Effector memory CD8-positive, alpha-beta T cell (primary cell): ENCODE data around the gene ZNF761.
"Not testable (repeated sequence)": the region's sequence is repeated elsewhere in the genome, so short reads cannot be mapped to it uniquely, and the experiment has no call there.

Source experiments
- ATAC-seq: fragments of 150-1000 bp; cut with Tn5 transposase; replicated peaks from 2 replicates; pipeline ENCODE4 v1.10.0; 2021; ENCODE audit warnings: mild to moderate bottlenecking, moderate library complexity
- DNase-seq, 3 experiments: peaks; one replicate each; pipeline ENCODE4 v3.0.0; 2021
- H3K27ac Mint-ChIP-seq, 2 donors: one replicate each; pipeline ENCODE4 v1.8.0; 2022; ENCODE audit warnings: mild to moderate bottlenecking in 2 of 2, mixed read lengths in 2 of 2, moderate library complexity in 2 of 2
- H3K27me3 Mint-ChIP-seq, 2 donors: one replicate each; pipeline ENCODE4 v1.8.0; 2022; ENCODE audit warnings: mixed read lengths in 2 of 2
- H3K36me3 Mint-ChIP-seq: one replicate; pipeline ENCODE4 v1.8.0; 2022; ENCODE audit warnings: mild to moderate bottlenecking, moderate library complexity, mixed read lengths; ENCODE audit not compliant: insufficient read depth
- H3K4me1 Mint-ChIP-seq, 2 donors: one replicate each; pipeline ENCODE4 v1.8.0; 2022; ENCODE audit warnings: low read depth in 2 of 2, mixed read lengths in 2 of 2
- H3K4me3 Mint-ChIP-seq, 2 donors: one replicate each; pipeline ENCODE4 v1.8.0; 2022; ENCODE audit warnings: mild to moderate bottlenecking in 2 of 2, mixed read lengths in 2 of 2, moderate library complexity in 2 of 2
- H3K9me3 Mint-ChIP-seq, 2 donors: one replicate each; pipeline ENCODE4 v1.8.0; 2022; ENCODE audit warnings: mixed read lengths in 2 of 2

Gene ZNF761

DNA sequence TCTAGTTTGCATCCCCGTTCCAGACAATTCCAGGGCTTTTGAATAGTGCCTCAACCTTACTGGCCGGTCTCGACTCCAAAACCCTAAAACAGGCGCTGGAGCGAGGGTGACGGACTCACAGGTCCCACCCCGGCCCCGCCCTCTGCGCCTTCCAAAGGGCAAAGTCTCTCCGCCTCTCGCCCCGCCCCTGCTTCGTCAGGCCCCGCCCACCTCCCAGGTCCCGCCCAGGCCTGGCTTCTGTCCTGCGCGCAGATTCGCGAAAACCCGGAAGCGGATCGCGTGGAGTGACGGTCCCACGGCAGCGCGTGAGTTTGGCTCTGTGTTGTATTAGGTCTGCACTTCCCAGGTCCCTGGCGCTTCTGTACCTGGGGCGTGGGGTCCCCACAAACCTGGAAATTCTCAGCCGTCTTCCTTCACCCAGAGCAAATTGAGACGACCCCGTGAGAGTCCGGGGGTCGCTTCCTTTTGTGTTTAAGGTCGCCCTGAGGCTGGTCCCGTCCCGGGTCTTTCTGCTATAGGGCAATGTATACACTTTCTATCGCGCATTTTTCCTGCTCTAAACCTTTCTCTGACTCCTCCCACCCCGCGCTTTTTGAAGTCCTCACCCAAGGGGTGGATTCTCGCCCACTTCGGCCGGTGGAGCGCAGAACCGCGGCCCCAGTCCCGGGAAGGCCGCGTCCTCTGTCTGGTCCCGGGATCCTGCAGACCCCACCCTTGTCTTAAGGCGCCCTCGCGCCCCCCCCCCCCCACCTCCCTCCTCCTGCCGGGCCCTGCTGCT, 35.9 kb downstream of the ZNF761 start, which contains the start of gene ZNF813:
Gene ZNF813 (plus strand): TSS at position 249 of the 778 bp plus-strand sequence. CDS start 16,090 bp downstream, outside the sequence.
- peak; percentile 97 for ATAC-seq
- DNase-seq = peak; percentile 91 to 98 (median 91)
- H3K27ac Mint-ChIP-seq = peak within 1 kb of the TSS; percentile 59 to 84
- no peaks in the 10 kb centered on the region for H3K36me3 Mint-ChIP-seq
- peaks cover 10 to 35% of the 10 kb centered on the region in 2 donors for H3K4me1 Mint-ChIP-seq
- peak within 1 kb of the TSS; percentile 84 to 89 for H3K4me3 Mint-ChIP-seq
- peaks cover 10 to 17% of the 10 kb centered on the region in 2 donors for H3K27me3 Mint-ChIP-seq
- H3K9me3 Mint-ChIP-seq = peaks cover 9 to 21% of the 10 kb centered on the region in 2 donors

DNA sequence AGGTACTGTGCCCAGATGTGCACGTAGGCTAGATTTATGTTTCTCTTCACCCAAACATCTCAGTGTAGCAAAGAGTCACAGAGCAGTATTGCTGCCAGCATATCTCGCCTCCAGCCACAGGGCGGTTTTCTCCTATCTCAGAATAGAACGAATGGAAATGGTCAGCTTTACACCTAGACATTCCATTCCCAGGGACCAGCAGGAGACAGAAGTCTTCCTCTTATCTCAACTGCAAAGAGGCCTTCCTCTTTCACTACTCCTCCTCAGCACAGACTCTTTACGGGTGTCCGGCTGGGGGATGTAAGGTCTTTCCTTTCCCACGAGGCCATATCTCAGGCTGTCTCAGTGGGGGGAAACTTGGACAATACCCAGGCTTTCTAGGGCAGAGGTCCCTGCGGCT, 36.8 kb downstream of the ZNF761 start:
- Mint-ChIP-seq H3K9me3 (peaks cover 2 to 12% of the 10 kb centered on the region in 2 donors), H3K4me1 (peaks cover 10 to 37% of the 10 kb centered on the region in 2 donors), H3K27ac (peak overlapping the region in 1 of 2 donors; percentile 84), H3K4me3 (peak overlapping the region; percentile 84 to 89)
- not testable (repeated sequence) for ATAC-seq, H3K27me3 Mint-ChIP-seq, DNase-seq, H3K36me3 Mint-ChIP-seq

DNA sequence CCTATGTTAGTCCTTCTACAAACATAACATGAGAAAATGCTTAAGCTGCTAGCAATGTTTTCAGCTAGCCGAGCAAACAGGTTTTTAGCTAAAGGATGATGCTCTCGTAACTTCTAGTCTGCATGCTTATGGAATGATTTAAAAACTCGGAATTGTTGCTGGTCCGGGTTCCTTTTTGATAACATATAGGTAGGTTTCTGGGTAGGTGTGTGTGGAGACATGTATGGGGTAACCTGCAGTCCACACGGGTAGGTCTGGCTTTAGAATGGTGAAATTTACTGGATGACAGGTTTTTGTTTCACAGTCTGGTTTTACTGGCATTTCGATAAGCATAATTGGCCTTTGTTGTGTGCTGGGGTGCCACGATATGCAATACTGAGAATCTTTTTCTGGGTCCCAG, 40.1 kb downstream of the ZNF761 start:
- H3K27me3 Mint-ChIP-seq = no peaks in the 10 kb centered on the region
- H3K4me1 Mint-ChIP-seq = peaks cover 10 to 32% of the 10 kb centered on the region in 2 donors
- no peak overlapping the region for H3K4me3 Mint-ChIP-seq
- no peak overlapping the region for H3K27ac Mint-ChIP-seq
- peaks cover 0 to 9% of the 10 kb centered on the region in 2 donors for H3K9me3 Mint-ChIP-seq
- ATAC-seq (no peak), DNase-seq (no peak)
- H3K36me3 Mint-ChIP-seq = no peaks in the 10 kb centered on the region

GRCh38 chr19:53474832-53475231, 43.0 kb downstream of the ZNF761 start:
- Mint-ChIP-seq H3K9me3 (peaks cover 0 to 11% of the 10 kb centered on the region in 2 donors), H3K4me1 (peaks cover 0 to 15% of the 10 kb centered on the region in 2 donors)
- H3K4me3 Mint-ChIP-seq, H3K27me3 Mint-ChIP-seq, ATAC-seq, H3K36me3 Mint-ChIP-seq, DNase-seq, H3K27ac Mint-ChIP-seq: not testable (repeated sequence)

DNA sequence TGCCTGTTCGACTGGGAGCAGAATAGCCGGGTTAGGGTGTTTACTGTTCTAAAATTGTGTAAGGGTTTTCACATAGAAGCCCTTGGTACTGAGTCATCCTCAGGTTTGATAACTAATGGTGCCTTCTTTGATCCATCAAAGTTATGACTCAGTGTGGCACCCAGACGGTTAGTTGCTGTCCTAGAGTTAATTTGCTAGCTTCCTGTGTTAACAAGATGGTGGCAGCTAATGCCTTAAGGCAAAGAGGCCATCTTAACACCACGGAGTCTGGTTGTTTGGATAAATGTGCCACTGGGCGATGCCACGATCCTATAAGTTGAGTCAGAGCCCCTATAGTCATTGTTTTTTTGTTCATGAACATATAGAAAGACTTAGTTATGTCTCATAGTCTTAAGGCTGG, 43.7 kb downstream of the ZNF761 start:
- H3K36me3 Mint-ChIP-seq, DNase-seq, H3K27ac Mint-ChIP-seq, H3K27me3 Mint-ChIP-seq, ATAC-seq, H3K4me1 Mint-ChIP-seq, H3K4me3 Mint-ChIP-seq: not testable (repeated sequence)
- peaks cover 0 to 14% of the 10 kb centered on the region in 2 donors for H3K9me3 Mint-ChIP-seq

- Mint-ChIP-seq H3K9me3 (peaks cover 5 to 27% of the 10 kb centered on the region in 2 donors), H3K36me3 (peaks cover 39% of the 10 kb centered on the region)
- H3K27me3 Mint-ChIP-seq, ATAC-seq, H3K4me1 Mint-ChIP-seq, H3K4me3 Mint-ChIP-seq, H3K27ac Mint-ChIP-seq, DNase-seq: not testable (repeated sequence)
These were observed 52.0 kb downstream of the ZNF761 start for GRCh38 chr19:53483751-53484150.

GRCh38 chr19:53485046-53486004, 53.5 kb downstream of the ZNF761 start:
- Mint-ChIP-seq H3K9me3 (peaks cover 5 to 14% of the 10 kb centered on the region in 2 donors), H3K36me3 (peaks cover 37% of the 10 kb centered on the region), H3K4me1 (no peaks in the 10 kb centered on the region), H3K27ac (no peak overlapping the region), H3K27me3 (no peaks in the 10 kb centered on the region), H3K4me3 (no peak overlapping the region)
- ATAC-seq (no peak), DNase-seq (no peak)

DNA sequence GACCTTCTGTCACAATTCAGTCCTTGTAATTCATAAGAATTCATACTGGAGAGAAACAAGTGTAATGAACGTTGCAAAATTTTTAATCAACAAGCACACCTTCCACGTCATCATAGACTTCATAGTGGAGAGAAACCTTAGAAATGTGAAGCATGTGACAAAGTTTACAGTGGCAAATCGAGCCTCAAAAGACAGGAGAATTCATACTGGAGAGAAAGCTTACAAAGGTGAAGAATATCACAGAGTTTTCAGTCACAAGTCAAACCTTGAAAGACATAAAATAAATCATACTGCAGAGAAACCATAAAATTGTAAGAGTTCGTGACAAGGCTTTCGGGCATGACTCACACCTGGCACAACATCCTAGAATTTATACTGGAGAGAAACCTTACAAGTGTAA, 60.4 kb downstream of the ZNF761 start:
- peaks cover 16 to 25% of the 10 kb centered on the region in 2 donors for H3K9me3 Mint-ChIP-seq
- no peaks in the 10 kb centered on the region for H3K4me1 Mint-ChIP-seq
- DNase-seq = no peak
- no peak for ATAC-seq
- H3K4me3 Mint-ChIP-seq = no peak overlapping the region
- H3K27me3 Mint-ChIP-seq = no peaks in the 10 kb centered on the region
- H3K27ac Mint-ChIP-seq = no peak overlapping the region
- peaks cover 24% of the 10 kb centered on the region for H3K36me3 Mint-ChIP-seq

DNA sequence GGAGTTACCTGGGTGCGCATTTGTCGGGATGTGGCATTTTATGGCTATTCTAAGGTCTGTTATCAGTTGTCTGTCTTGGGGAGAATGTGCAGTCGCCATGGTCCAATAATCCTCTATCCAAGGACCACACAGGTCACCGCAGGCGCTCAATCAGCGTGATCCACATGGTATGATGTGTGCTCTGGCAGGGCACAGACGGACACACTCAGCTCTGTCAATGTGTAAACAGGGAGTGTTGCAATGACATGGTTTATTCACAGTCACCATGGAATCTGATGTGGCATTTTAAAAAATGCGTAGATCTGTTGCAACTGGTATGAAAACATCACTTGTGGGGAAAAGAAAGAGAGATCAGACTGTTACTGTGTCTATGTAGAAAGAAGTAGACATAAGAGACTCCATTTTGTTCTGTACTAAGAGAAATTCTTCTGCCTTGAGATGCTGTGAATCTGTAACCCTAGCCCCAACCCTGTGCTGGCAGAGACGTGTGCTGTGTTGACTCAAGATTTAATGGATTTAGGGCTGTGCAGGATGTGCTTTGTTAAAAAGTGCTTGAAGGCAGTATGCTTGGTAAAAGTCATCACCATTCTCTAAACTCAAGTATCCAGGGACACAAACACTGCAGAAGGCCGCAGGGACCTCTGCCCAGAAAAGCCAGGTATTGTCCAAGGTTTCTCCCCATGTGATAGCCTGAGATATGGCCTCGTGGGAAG, 65.7 kb downstream of the ZNF761 start:
- ATAC-seq = not testable (repeated sequence)
- peaks cover 10 to 17% of the 10 kb centered on the region in 2 donors for H3K9me3 Mint-ChIP-seq

GRCh38 chr19:53498024-53498395, 66.2 kb downstream of the ZNF761 start:
- H3K27ac Mint-ChIP-seq, DNase-seq, H3K27me3 Mint-ChIP-seq, ATAC-seq, H3K36me3 Mint-ChIP-seq, H3K4me3 Mint-ChIP-seq, H3K4me1 Mint-ChIP-seq: not testable (repeated sequence)
- H3K9me3 Mint-ChIP-seq = peaks cover 7 to 15% of the 10 kb centered on the region in 2 donors

More for the DNA sequence above, 65.7 kb downstream of the ZNF761 start:
- not testable (repeated sequence) for DNase-seq, H3K4me3 Mint-ChIP-seq, H3K27me3 Mint-ChIP-seq, H3K4me1 Mint-ChIP-seq, H3K27ac Mint-ChIP-seq, H3K36me3 Mint-ChIP-seq

GRCh38 chr19:53503151-53503550, 71.4 kb downstream of the ZNF761 start:
- not testable (repeated sequence) for H3K4me3 Mint-ChIP-seq

GRCh38 chr19:53503671-53504364, 72.0 kb downstream of the ZNF761 start:
- not testable (repeated sequence) for H3K9me3 Mint-ChIP-seq, H3K4me1 Mint-ChIP-seq, H3K27ac Mint-ChIP-seq, DNase-seq, H3K4me3 Mint-ChIP-seq, ATAC-seq, H3K36me3 Mint-ChIP-seq
- peaks cover 15 to 17% of the 10 kb centered on the region in 2 donors for H3K27me3 Mint-ChIP-seq

More at GRCh38 chr19:53503151-53503550, 71.4 kb downstream of the ZNF761 start:
- H3K4me1 Mint-ChIP-seq, H3K27ac Mint-ChIP-seq, H3K36me3 Mint-ChIP-seq, ATAC-seq, DNase-seq: not testable (repeated sequence)
- Mint-ChIP-seq H3K9me3 (peaks cover 3 to 12% of the 10 kb centered on the region in 2 donors), H3K27me3 (peaks cover 8 to 12% of the 10 kb centered on the region in 2 donors)
